ENCODE data around the gene GRK5.

DNA sequence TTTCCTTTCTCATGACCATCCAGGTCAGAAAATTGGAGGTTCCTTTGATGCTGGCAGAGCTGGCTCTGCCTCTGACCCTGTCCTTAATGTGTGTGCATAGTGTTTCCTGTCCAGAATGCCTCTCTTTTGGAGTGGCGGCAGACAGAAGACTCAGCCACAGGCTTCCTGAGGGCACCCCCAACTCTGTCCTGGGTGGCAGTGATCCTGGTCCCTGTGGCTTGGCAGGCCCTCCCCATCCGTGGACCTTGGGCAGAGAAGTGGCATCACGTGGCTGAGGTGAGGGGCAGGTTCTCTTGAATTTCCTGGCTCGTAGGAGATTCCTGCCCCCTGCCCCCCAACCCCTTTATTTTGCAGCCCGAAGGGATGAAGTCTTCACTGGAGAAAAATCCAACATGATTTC lies 202.0 kb downstream of the GRK5 start:
- TF ChIP-seq, protein P1, sequence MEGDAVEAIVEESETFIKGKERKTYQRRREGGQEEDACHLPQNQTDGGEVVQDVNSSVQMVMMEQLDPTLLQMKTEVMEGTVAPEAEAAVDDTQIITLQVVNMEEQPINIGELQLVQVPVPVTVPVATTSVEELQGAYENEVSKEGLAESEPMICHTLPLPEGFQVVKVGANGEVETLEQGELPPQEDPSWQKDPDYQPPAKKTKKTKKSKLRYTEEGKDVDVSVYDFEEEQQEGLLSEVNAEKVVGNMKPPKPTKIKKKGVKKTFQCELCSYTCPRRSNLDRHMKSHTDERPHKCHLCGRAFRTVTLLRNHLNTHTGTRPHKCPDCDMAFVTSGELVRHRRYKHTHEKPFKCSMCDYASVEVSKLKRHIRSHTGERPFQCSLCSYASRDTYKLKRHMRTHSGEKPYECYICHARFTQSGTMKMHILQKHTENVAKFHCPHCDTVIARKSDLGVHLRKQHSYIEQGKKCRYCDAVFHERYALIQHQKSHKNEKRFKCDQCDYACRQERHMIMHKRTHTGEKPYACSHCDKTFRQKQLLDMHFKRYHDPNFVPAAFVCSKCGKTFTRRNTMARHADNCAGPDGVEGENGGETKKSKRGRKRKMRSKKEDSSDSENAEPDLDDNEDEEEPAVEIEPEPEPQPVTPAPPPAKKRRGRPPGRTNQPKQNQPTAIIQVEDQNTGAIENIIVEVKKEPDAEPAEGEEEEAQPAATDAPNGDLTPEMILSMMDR (IDR thresholded peaks at IDR 0.05): no peak
- no peak for TF ChIP-seq EZH2 (IDR thresholded peaks at IDR 0.05)
